ENCODE results near the gene GLB1L.

Gene GLB1L

DNA sequence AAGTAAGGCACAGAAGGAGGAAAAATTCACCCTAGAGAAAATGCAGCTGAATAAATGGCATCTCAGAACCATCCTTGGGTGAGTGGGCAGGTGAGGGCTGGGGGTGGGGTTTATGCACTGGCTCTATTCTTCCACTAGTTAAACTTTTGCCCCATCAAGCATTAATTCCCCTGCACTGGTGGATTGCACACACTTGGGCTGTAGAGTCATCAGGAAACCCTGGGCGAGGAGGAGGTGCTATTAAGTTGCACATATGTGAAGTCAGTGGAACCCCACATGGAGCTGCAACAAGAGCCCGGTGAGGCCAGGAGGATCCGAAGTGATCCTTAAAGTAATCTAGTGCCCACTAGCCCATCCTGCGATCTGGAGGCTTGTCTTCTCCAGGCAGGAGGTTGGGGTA, 27.1 kb upstream of the GLB1L start:
- TF ChIP-seq, protein P1, sequence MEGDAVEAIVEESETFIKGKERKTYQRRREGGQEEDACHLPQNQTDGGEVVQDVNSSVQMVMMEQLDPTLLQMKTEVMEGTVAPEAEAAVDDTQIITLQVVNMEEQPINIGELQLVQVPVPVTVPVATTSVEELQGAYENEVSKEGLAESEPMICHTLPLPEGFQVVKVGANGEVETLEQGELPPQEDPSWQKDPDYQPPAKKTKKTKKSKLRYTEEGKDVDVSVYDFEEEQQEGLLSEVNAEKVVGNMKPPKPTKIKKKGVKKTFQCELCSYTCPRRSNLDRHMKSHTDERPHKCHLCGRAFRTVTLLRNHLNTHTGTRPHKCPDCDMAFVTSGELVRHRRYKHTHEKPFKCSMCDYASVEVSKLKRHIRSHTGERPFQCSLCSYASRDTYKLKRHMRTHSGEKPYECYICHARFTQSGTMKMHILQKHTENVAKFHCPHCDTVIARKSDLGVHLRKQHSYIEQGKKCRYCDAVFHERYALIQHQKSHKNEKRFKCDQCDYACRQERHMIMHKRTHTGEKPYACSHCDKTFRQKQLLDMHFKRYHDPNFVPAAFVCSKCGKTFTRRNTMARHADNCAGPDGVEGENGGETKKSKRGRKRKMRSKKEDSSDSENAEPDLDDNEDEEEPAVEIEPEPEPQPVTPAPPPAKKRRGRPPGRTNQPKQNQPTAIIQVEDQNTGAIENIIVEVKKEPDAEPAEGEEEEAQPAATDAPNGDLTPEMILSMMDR (IDR thresholded peaks at IDR 0.05; ENCODE audit: low read depth, low read length) = no peak
- H3K4me3 ChIP-seq (ENCODE audit: low read depth, low read length) = no peak overlapping the region

DNA sequence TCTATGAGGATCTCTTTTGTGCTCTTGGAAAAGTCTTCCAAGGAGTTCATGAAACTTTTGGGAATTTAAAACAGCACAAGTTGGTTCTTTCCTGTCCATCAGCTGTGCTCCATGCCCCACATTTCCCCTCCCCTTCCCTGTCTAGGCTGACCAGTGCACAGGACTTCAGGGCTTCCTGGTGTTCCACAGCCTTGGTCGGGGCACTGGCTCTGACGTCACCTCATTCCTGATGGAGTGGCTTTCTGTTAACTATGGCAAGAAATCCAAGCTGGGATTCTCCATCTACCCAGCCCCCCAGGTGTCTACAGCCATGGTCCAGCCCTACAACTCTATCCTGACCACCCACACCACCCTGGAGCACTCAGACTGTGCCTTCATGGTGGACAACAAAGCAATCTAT, 25.8 kb upstream of the GLB1L start:
- TF ChIP-seq, protein P1 (IDR thresholded peaks at IDR 0.05; ENCODE audit: low read depth, low read length) = no peak

DNA sequence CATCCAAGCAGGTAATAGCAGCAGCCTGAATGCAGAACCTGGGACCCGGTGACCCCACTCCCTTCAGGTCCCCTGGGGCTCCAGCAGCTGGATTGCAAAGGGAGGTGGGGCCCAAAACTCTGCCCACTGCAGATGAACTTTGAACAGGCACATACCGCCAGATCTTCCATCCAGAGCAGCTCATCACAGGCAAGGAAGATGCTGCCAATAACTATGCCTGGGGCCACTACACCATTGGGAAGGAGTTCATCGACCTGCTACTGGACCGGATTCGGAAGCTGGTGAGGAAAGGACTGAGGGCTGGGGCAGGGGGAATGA, 24.8 kb upstream of the GLB1L start:
- TF ChIP-seq, protein P1 (IDR thresholded peaks at IDR 0.05; ENCODE audit: low read depth, low read length) = no peak
- no peak overlapping the region for H3K4me3 ChIP-seq (ENCODE audit: low read depth, low read length)

More for the DNA sequence above, 25.8 kb upstream of the GLB1L start:
- no peak overlapping the region for H3K4me3 ChIP-seq (ENCODE audit: low read depth, low read length)

GRCh38 chr2:219269362-219270054, 24.3 kb upstream of the GLB1L start:
- TF ChIP-seq, protein P1 (IDR thresholded peaks at IDR 0.05; ENCODE audit: low read depth, low read length) = no peak
- no peak overlapping the region for H3K4me3 ChIP-seq (ENCODE audit: low read depth, low read length)

- TF ChIP-seq, protein P1 (IDR thresholded peaks at IDR 0.05; ENCODE audit: low read depth, low read length) = no peak
- no peak overlapping the region for H3K4me3 ChIP-seq (ENCODE audit: low read depth, low read length)
Observed at GRCh38 chr2:219268294-219268693, 23.1 kb upstream of the GLB1L start.

DNA sequence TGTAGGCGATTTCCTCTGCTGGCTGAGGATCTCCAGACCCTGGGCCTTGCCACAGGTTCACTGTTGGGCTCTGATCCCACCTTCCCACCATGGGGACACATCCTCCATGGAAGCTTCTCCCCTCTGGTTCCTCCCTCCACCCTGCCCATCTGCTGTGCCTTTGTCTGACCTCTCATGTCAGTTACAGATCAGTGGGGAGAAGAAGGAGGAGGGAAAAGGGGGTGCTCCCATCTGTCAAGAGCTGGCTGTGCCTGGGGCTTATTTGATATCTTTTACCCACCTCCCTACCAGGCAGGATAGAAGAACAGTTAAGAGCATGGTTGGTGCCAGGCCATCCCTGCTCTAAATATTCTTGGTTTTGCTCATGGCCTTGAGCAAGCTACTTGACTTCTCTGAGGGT, 21.6 kb upstream of the GLB1L start:
- no peak overlapping the region for H3K4me3 ChIP-seq (ENCODE audit: low read depth, low read length)
- TF ChIP-seq, protein P1 (IDR thresholded peaks at IDR 0.05; ENCODE audit: low read depth, low read length) = no peak

GRCh38 chr2:219266232-219266631, 21.0 kb upstream of the GLB1L start:
- TF ChIP-seq, protein P1 (IDR thresholded peaks at IDR 0.05; ENCODE audit: low read depth, low read length) = no peak
- H3K4me3 ChIP-seq (ENCODE audit: low read depth, low read length) = no peak overlapping the region
